H4 (cell line): Measurements from ENCODE around the gene ZSWIM3. TPM values are rescaled to one million over a fixed set of nuclear protein-coding genes. Genes with fewer than 3 reads are reported as not detected.

Source experiments
- DNase-seq: peaks from one replicate; pipeline ENCODE4 v3.0.0-alpha.2; 2015; ENCODE audit warnings: low spot score
- total RNA-seq: library from RNA; depleted of rRNA; stranded (reverse); fragments of >200 nt; shearing (Covaris generic); gene quantifications from 2 replicates; pipeline ENCODE4 v1.2.3, GENCODE V29; 2014; rRNA removed

Gene ZSWIM3
- total RNA-seq, 1 experiment from 2014 or later, result 3.5 TPM

DNA sequence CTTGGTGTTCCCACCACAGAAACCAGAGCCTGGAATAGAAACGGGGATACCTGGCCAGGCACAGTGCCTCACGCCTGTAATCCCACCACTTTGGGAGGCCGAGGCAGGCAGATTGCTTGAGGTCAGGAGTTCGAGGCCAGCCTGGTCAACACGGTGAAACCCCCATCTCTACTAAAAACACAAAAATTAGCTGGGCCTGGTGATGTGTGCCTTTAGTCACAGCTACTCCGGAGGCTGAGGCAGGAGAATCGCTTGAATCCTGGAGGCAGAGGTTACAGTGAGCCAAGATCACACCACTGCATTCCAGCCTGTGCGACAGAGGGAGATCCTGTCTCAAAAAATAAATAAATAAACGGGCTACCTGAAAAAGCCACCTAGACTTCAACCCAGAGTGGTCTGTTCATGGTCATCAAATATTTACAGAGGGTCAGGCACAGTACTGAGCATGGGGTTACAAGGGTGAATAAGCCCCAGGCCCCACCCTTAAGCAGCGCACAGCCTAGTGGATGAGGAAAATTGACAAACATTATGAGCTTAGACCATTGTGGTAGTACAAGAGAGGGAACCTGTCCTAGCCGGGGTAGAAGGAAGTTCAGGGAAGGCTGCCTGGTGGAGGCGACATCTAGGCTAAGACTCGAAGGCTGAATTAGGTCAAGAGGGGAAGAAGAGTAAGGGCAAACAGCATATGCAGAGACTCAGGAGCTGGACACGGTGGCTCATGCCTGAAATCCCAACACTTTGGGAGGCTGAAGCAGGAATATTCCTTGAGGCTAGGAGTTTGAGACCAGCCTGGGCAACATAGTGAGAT is 69.9 kb downstream of the ZSWIM3 start:
- DNase-seq, result no peak

Other genes starting within 250 kb of the ZSWIM3 start
- not detected in 2 replicates for gene WFDC10A, start 227.9 kb upstream of the ZSWIM3 start, total RNA-seq
- gene WFDC9, start 226.3 kb upstream of the ZSWIM3 start, total RNA-seq, result not detected in 2 replicates
- gene WFDC11, start 187.4 kb upstream of the ZSWIM3 start, total RNA-seq, result not detected in 2 replicates
- not detected in 2 replicates for gene WFDC13, start 155.6 kb upstream of the ZSWIM3 start, total RNA-seq
- gene WFDC10B, start 152.6 kb upstream of the ZSWIM3 start, total RNA-seq, result not detected in 2 replicates
- not detected in 2 replicates for gene SPINT4, start 135.3 kb upstream of the ZSWIM3 start, total RNA-seq
- 0.52 and 9.8 TPM in 2 replicates for gene WFDC3, start 65.7 kb upstream of the ZSWIM3 start, total RNA-seq
- gene DNTTIP1, start 65.7 kb upstream of the ZSWIM3 start, total RNA-seq, result 22.4 and 22.6 TPM in 2 replicates
- 194 and 288 TPM in 2 replicates for gene UBE2C, start 45.0 kb upstream of the ZSWIM3 start, total RNA-seq
- not detected in 2 replicates for gene TNNC2, start 30.3 kb upstream of the ZSWIM3 start, total RNA-seq
- gene SNX21, start 23.8 kb upstream of the ZSWIM3 start, total RNA-seq, result 17.1 and 22.3 TPM in 2 replicates
- 43.1 and 47.4 TPM in 2 replicates for gene ACOT8, start 222 bp upstream of the ZSWIM3 start, total RNA-seq
- 7.2 and 10.2 TPM in 2 replicates for gene ZSWIM1, start 23.6 kb downstream of the ZSWIM3 start, total RNA-seq
- gene SPATA25, start 30.0 kb downstream of the ZSWIM3 start, total RNA-seq, result 0.12 and 1.0 TPM in 2 replicates
- 0.99 and 1.8 TPM in 2 replicates for gene NEURL2, start 33.6 kb downstream of the ZSWIM3 start, total RNA-seq
- 102 and 150 TPM in 2 replicates for gene CTSA, start 33.7 kb downstream of the ZSWIM3 start, total RNA-seq
- gene PLTP, start 54.5 kb downstream of the ZSWIM3 start, total RNA-seq, result 1.1 and 2.2 TPM in 2 replicates
- gene PCIF1, start 77.1 kb downstream of the ZSWIM3 start, total RNA-seq, result 5.2 and 7.7 TPM in 2 replicates
- 4.3 and 7.1 TPM in 2 replicates for gene ZNF335, start 114.6 kb downstream of the ZSWIM3 start, total RNA-seq
- not detected in 2 replicates for gene MMP9, start 151.3 kb downstream of the ZSWIM3 start, total RNA-seq
- gene SLC12A5, start 171.6 kb downstream of the ZSWIM3 start, total RNA-seq, result 0.21 and 4.3 TPM in 2 replicates
- gene NCOA5, start 232.3 kb downstream of the ZSWIM3 start, total RNA-seq, result 17.4 and 18.1 TPM in 2 replicates